ENCODE measurements around the gene TTF2.

GRCh38 chr1:117079737-117080136 is 19.6 kb downstream of the TTF2 start:
- TF ChIP-seq POLR2A (IDR thresholded peaks at IDR 0.05) (no peak), POLR2AphosphoS5 (IDR thresholded peaks at IDR 0.05) (no peak)
- TF ChIP-seq, protein P1, sequence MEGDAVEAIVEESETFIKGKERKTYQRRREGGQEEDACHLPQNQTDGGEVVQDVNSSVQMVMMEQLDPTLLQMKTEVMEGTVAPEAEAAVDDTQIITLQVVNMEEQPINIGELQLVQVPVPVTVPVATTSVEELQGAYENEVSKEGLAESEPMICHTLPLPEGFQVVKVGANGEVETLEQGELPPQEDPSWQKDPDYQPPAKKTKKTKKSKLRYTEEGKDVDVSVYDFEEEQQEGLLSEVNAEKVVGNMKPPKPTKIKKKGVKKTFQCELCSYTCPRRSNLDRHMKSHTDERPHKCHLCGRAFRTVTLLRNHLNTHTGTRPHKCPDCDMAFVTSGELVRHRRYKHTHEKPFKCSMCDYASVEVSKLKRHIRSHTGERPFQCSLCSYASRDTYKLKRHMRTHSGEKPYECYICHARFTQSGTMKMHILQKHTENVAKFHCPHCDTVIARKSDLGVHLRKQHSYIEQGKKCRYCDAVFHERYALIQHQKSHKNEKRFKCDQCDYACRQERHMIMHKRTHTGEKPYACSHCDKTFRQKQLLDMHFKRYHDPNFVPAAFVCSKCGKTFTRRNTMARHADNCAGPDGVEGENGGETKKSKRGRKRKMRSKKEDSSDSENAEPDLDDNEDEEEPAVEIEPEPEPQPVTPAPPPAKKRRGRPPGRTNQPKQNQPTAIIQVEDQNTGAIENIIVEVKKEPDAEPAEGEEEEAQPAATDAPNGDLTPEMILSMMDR (IDR thresholded peaks at IDR 0.05) = no peak
